GM12878 (cell line): ENCODE data around the gene MID2. TPM values are rescaled to one million over a fixed set of nuclear protein-coding genes. Genes with fewer than 3 reads are reported as not detected.

Experiments used
- ATAC-seq: fragments of 200-7000 bp; cut with Tn5 transposase; 3 replicates; pipeline ENCODE4 v1.9.1; 2020; ENCODE audit warnings: mild to moderate bottlenecking, moderate library complexity
- BruUV-seq: library from RNA; stranded (reverse); fragments of 400-500 nt; replicated peaks from 2 replicates; lab custom pipeline; 2021; lab: Mats Ljungman, UMichigan
- CTCF ChIA-PET: fragments of 300-600 bp; sonication (Branson Sonifier 250); formaldehyde crosslinking; extraction: SDS; loops from one replicate; lab custom pipeline; 2021; ENCODE audit warnings: inconsistent platforms; lab: Yijun Ruan, JAX
- POLR2A ChIA-PET: fragments of 350-600 bp; formaldehyde crosslinking; extraction: SDS; loops from one replicate; lab custom pipeline; 2021; ENCODE audit warnings: inconsistent platforms; lab: Charles Lee
- RAD21 ChIA-PET: fragments of 300-600 bp; sonication (Branson Sonifier 250); formaldehyde crosslinking; loops from one replicate; lab custom pipeline; 2023; ENCODE audit warnings: antibody characterized with exemption; ENCODE audit not compliant: unreplicated experiment; lab: Charles Lee
- SMC1A ChIA-PET: fragments of 300-600 bp; sonication (Branson Sonifier 250); formaldehyde crosslinking; loops from one replicate; lab custom pipeline; 2023; ENCODE audit not compliant: unreplicated experiment, uncharacterized antibody; lab: Charles Lee
- DNase-seq: peaks from one replicate; pipeline ENCODE4 v3.0.0-alpha.2; 2011; ENCODE audit warnings: low read depth, low spot score
- FAIRE-seq: peaks from 3 replicates; lab custom pipeline; 2011; peaks lifted over from hg19 to GRCh38; lab: Jason Lieb, UNC
- H2AFZ ChIP-seq: 2 replicates; pipeline ENCODE4 v1.6.0; 2011; ENCODE audit warnings: low read depth, low read length, control low read depth; ENCODE audit not compliant: control insufficient read depth
- H3K27ac ChIP-seq: 2 replicates; pipeline ENCODE4 v1.5.1; 2011; ENCODE audit warnings: control low read depth; ENCODE audit not compliant: control insufficient read depth, insufficient read depth
- H3K27me3 ChIP-seq, 2 experiments: replicated peaks in 1 of 2; 2 replicates each; pipeline versions ENCODE4 v1.6.0 to v1.6.1; 2011; ENCODE audit warnings: low read length in 1 of 2; ENCODE audit not compliant: control insufficient read depth in 2 of 2, insufficient read depth in 2 of 2
- H3K36me3 ChIP-seq, 2 experiments: 2 replicates each; pipeline ENCODE4 v1.5.1; 2011; ENCODE audit warnings: low read length in 1 of 2; ENCODE audit not compliant: control insufficient read depth in 2 of 2, insufficient read depth in 2 of 2
- H3K4me1 ChIP-seq: 2 replicates; pipeline ENCODE4 v1.6.1; 2011; ENCODE audit warnings: mild to moderate bottlenecking, low read length, moderate library complexity, mixed read lengths; ENCODE audit not compliant: control insufficient read depth, insufficient read depth
- H3K4me2 ChIP-seq: 2 replicates; pipeline ENCODE4 v1.6.0; 2011; ENCODE audit warnings: control low read depth; ENCODE audit not compliant: control insufficient read depth, insufficient read depth
- H3K4me3 ChIP-seq: fragments of 200-600 bp; sonication (generic); 2 replicates; pipeline ENCODE4 v1.5.1; 2016
- H3K79me2 ChIP-seq: 2 replicates; pipeline ENCODE4 v1.6.0; 2011; ENCODE audit warnings: low read length; ENCODE audit not compliant: control insufficient read depth, insufficient read depth
- H3K9ac ChIP-seq: 2 replicates; pipeline ENCODE4 v1.8.0; 2011; ENCODE audit warnings: low read length, control low read depth, mixed read lengths; ENCODE audit not compliant: control insufficient read depth, insufficient read depth
- H3K9me3 ChIP-seq: replicated peaks from 3 replicates; pipeline ENCODE4 v1.5.1; 2011; ENCODE audit warnings: mild to moderate bottlenecking, low read length; ENCODE audit not compliant: control insufficient read depth, insufficient read depth
- H4K20me1 ChIP-seq: 2 replicates; pipeline ENCODE4 v1.6.0; 2011; ENCODE audit not compliant: control insufficient read depth, insufficient read depth
- BMI1 ChIP-seq: fragments of 450-650 bp; IDR thresholded peaks from 2 replicates; pipeline ENCODE4 v1.6.1; 2016; ENCODE audit warnings: mild to moderate bottlenecking, moderate library complexity, borderline replicate concordance
- GABPA ChIP-seq: IDR thresholded peaks from 2 replicates; pipeline ENCODE4 v1.6.1; 2014; ENCODE audit warnings: antibody characterized with exemption, low read depth, mild to moderate bottlenecking, inconsistent platforms
- GATAD2B ChIP-seq: fragments of 450-650 bp; conservative IDR thresholded peaks from 2 replicates; pipeline ENCODE4 v1.6.1; 2017; ENCODE audit warnings: low read depth, mild to moderate bottlenecking, moderate library complexity
- IKZF1 ChIP-seq: fragments of 450-650 bp; conservative IDR thresholded peaks from 2 replicates; pipeline ENCODE4 v1.6.1; 2017; ENCODE audit warnings: antibody characterized with exemption, mild to moderate bottlenecking
- IKZF2 ChIP-seq, 2 experiments: fragments of 450-650 bp; IDR thresholded peaks; 2 replicates each; pipeline ENCODE4 v1.6.1; 2017; ENCODE audit warnings: mild to moderate bottlenecking in 2 of 2, moderate library complexity in 2 of 2
- JUNB ChIP-seq: IDR thresholded peaks from 2 replicates; pipeline ENCODE4 v1.6.1; 2016; ENCODE audit warnings: antibody characterized with exemption, mild to moderate bottlenecking
- MEF2A ChIP-seq: IDR thresholded peaks from 2 replicates; pipeline ENCODE4 v1.6.1; 2011; ENCODE audit warnings: low read depth, mild to moderate bottlenecking, low read length, moderate library complexity; ENCODE audit not compliant: insufficient read depth
- MTA3 ChIP-seq: IDR thresholded peaks from 2 replicates; pipeline ENCODE4 v1.6.1; 2012; ENCODE audit warnings: low read length, inconsistent platforms, borderline replicate concordance
- MYC ChIP-seq: IDR thresholded peaks from 2 replicates; pipeline ENCODE4 v1.6.1; 2011; ENCODE audit warnings: mild to moderate bottlenecking, low read length, moderate library complexity, inconsistent platforms; ENCODE audit not compliant: insufficient read depth, insufficient replicate concordance, insufficient read length, severe bottlenecking
- NR2C1 ChIP-seq: fragments of 450-650 bp; IDR thresholded peaks from 2 replicates; pipeline ENCODE4 v1.6.1; 2017; ENCODE audit warnings: antibody characterized with exemption, mild to moderate bottlenecking, moderate library complexity
- PAX8 ChIP-seq: fragments of 450-650 bp; IDR thresholded peaks from 2 replicates; pipeline ENCODE4 v1.6.1; 2017; ENCODE audit warnings: mild to moderate bottlenecking, moderate library complexity
- POLR2AphosphoS2 ChIP-seq: IDR thresholded peaks from 2 replicates; pipeline ENCODE4 v1.6.1; 2011; ENCODE audit warnings: low read depth, mild to moderate bottlenecking, low read length, improper control_type of control experiment, moderate library complexity
- SMAD1 ChIP-seq: fragments of 450-650 bp; IDR thresholded peaks from 2 replicates; pipeline ENCODE4 v1.6.1; 2018; ENCODE audit warnings: mild to moderate bottlenecking, low read depth; ENCODE audit not compliant: partially characterized antibody
- SMC3 ChIP-seq: IDR thresholded peaks from 2 replicates; pipeline ENCODE4 v1.6.1; 2011; ENCODE audit warnings: low read length, improper control_type of control experiment, borderline replicate concordance
- ZZZ3 ChIP-seq: IDR thresholded peaks from 2 replicates; pipeline ENCODE4 v1.6.1; 2011; ENCODE audit warnings: low read depth; ENCODE audit not compliant: control insufficient read depth, insufficient read length
- WGBS: methylation state at CpG from one replicate; pipeline ENCODE4 v1.1.6; 2016; ENCODE audit warnings: low lambda C conversion rate; ENCODE audit not compliant: insufficient replicate concordance, insufficient coverage; ENCODE audit errors: missing lambda C conversion rate; 5-methylcytosine and 5-hydroxymethylcytosine counted together
- in situ Hi-C: fragments of 300-500 bp; cut with MboI; formaldehyde crosslinking; loops from 9 replicates; pipeline ENCODE4 v1.14.3; 2018; ENCODE audit warnings: mixed read lengths
- intact Hi-C: fragments of 100-400 bp; cut with micrococcal nuclease; formaldehyde crosslinking; loops from one replicate; pipeline ENCODE4 v1.14.2; 2022; ENCODE audit not compliant: unreplicated experiment
- polyA plus RNA-seq, 11 experiments: library from polyadenylated mRNA; depleted of rRNA in 4 of 11; unstranded in 6 of 11; stranded (reverse) in 5 of 11; fragments of >200 nt; fragmentation: Nextera tagmentation in 4 of 11; fragmentation: Illumina TruSeq in 1 of 11; extraction: Ambion mirVana in 4 of 11; extraction: Trizol in 1 of 11; gene quantifications; 1 replicate in 1 of 11; 2 replicates in 10 of 11; pipeline versions ENCODE4 v1.2.1 to v1.2.3, GENCODE V29; 2011 to 2016; ENCODE audit warnings: inconsistent platforms in 2 of 11, missing spikeins in 2 of 11, low read depth in 1 of 11
- total RNA-seq, 4 experiments: library from RNA; depleted of rRNA in 3 of 4; stranded (reverse); fragments of >200 nt in 3 of 4; fragmentation: Illumina TruSeq in 1 of 4; extraction: Trizol in 1 of 4; gene quantifications; 2 replicates each; pipeline versions ENCODE4 v1.2.1 to v1.2.3, GENCODE V29; 2013 to 2021
- TF ChIP-seq, protein P1 (sequence below): fragments of 450-650 bp; IDR thresholded peaks from 2 replicates; pipeline ENCODE4 v1.6.1; 2017; ENCODE audit warnings: mild to moderate bottlenecking, moderate library complexity

Gene MID2
- total and polyA plus RNA-seq, 10 of the 15 experiments (the other 5 are each of a cell fraction or from before 2014, with no cell fraction given): 0.04 to 0.21 TPM; not detected in 8

DNA sequence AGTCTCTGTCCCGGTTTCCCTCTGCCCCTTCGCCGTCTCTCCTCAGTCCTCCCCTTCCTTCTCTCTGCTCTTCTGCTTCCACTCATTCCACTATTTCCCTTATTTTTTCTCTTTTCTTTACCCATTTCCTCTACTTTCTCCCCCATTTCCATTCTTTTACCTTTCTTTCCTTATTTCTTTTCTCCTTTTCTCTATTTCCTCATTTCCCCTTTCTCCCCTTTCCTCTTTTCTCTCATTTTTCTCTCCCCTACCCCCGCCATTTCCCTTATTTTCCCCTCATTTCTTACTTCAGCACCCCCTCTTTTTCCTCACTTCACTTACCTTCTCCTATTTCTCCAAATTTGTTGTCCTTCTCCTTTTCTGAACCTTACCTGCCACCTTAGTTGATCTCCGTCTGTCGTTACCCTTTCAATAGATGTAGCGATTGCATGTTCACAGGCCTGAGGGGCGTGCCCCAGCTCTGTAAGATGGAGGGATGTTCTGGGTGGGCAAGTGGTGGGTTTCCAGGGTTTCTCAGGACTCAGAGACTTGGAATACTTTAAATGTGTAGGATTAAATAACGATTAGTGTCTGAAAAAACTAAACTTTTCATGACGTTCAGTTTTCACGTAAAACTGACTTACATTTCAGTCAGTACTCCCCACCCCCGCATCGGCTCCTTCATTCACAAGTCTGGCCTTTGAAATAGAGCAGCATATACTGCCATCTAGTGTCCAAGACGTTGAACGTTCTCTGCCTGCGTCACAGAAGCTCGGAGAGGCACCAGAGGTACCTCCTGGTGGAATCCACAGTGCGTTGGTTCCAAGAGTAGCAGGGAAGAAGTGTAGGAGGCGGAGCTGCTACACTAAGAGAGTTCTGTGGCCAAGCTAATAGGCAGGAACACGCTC, 48.8 kb upstream of the MID2 start:
- FAIRE-seq (peak; percentile 79), ATAC-seq (peak; percentile 87), DNase-seq (peak; percentile 42)
- intact Hi-C loops (loop anchor here (1.0 to 10.0 kb wide), 6 partner anchors 60 to 878 kb away; no protein-coding TSS in a partner anchor), in situ Hi-C loops (loop anchor here (5.0 kb wide), 1 partner anchor 115 kb away; no protein-coding TSS in a partner anchor)
- CTCF ChIA-PET: interaction anchor here (0.6 to 7.5 kb wide), 30 partner anchors 10 to 902 kb away, joined by 3 to 289 read pairs (median 5); partner anchors contain the start of gene PRPS1
- Histone ChIP-seq H3K27me3 (no peaks in the 10 kb centered on the region; a peak in 1 of 4 replicates), H3K4me2 (peak overlapping the region; percentile 67), H4K20me1 (no peaks in the 10 kb centered on the region), H3K27ac (no peak overlapping the region), H3K9ac (no peak overlapping the region), H3K4me3 (peak overlapping the region; percentile 58; the same call in 1 of the 2 replicates), H3K9me3 (no peaks in the 10 kb centered on the region; the same call in 2 of the 3 replicates), H3K36me3 (no peaks in the 10 kb centered on the region), H2AFZ (no peak overlapping the region), H3K4me1 (no peaks in the 10 kb centered on the region), H3K79me2 (no peaks in the 10 kb centered on the region)
- SMC1A ChIA-PET: interaction anchor here (0.8 to 9.4 kb wide), 24 partner anchors 11 to 931 kb away, joined by 3 to 149 read pairs (median 4); partner anchors contain the start of gene PRPS1
- 1% methylated on average over 20 of the region's 20 CpGs for WGBS
- RAD21 ChIA-PET: interaction anchor here (0.5 to 5.3 kb wide), 26 partner anchors 10 to 377 kb away, joined by 3 to 119 read pairs (median 6); partner anchors contain the start of genes MID2 and PRPS1
- POLR2A ChIA-PET: interaction anchor here (1.0 to 1.7 kb wide), 6 partner anchors 10 to 120 kb away, joined by 3 to 5 read pairs (median 4); no protein-coding TSS in a partner anchor
- no TSS peak for BruUV-seq
- no peak for TF ChIP-seq ZZZ3
- TF ChIP-seq MYC: no peak
- TF ChIP-seq IKZF2 (IDR thresholded peaks at IDR 0.05): no peak
- TF ChIP-seq SMC3: peak; percentile 84; the same call in 1 of the 2 replicates
- TF ChIP-seq GABPA: no peak
- TF ChIP-seq PAX8: 0 out of 2 replicates have a peak, but pooled peaks have one; percentile 25
- peak; percentile 38 for TF ChIP-seq SMAD1
- no peak for TF ChIP-seq JUNB
- TF ChIP-seq MEF2A: no peak
- TF ChIP-seq MTA3: no peak
- TF ChIP-seq BMI1: no peak
- TF ChIP-seq, protein P1, sequence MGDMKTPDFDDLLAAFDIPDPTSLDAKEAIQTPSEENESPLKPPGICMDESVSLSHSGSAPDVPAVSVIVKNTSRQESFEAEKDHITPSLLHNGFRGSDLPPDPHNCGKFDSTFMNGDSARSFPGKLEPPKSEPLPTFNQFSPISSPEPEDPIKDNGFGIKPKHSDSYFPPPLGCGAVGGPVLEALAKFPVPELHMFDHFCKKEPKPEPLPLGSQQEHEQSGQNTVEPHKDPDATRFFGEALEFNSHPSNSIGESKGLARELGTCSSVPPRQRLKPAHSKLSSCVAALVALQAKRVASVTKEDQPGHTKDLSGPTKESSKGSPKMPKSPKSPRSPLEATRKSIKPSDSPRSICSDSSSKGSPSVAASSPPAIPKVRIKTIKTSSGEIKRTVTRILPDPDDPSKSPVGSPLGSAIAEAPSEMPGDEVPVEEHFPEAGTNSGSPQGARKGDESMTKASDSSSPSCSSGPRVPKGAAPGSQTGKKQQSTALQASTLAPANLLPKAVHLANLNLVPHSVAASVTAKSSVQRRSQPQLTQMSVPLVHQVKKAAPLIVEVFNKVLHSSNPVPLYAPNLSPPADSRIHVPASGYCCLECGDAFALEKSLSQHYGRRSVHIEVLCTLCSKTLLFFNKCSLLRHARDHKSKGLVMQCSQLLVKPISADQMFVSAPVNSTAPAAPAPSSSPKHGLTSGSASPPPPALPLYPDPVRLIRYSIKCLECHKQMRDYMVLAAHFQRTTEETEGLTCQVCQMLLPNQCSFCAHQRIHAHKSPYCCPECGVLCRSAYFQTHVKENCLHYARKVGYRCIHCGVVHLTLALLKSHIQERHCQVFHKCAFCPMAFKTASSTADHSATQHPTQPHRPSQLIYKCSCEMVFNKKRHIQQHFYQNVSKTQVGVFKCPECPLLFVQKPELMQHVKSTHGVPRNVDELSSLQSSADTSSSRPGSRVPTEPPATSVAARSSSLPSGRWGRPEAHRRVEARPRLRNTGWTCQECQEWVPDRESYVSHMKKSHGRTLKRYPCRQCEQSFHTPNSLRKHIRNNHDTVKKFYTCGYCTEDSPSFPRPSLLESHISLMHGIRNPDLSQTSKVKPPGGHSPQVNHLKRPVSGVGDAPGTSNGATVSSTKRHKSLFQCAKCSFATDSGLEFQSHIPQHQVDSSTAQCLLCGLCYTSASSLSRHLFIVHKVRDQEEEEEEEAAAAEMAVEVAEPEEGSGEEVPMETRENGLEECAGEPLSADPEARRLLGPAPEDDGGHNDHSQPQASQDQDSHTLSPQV: no peak
- no peak for TF ChIP-seq NR2C1
- TF ChIP-seq POLR2AphosphoS2: no peak
- TF ChIP-seq IKZF1: 0 out of 2 replicates have a peak, but pooled peaks have one; percentile 14
- TF ChIP-seq GATAD2B: no peak
